CD4-positive, alpha-beta T cell treated with Interleukin-17A for 4 hours (primary cell): Measurements from ENCODE around the gene ZNF773.
"Not testable (repeated sequence)": the region's sequence is repeated elsewhere in the genome, so short reads cannot be mapped to it uniquely, and the experiment has no call there.

ENCODE experiments used
- DNase-seq: peaks from one replicate; pipeline ENCODE4 v3.0.0-alpha.2; 2020; ENCODE audit warnings: mixed read lengths

ZNF773 gene

GRCh38 chr19:57499680-57500395 is at the start of gene ZNF773:
Gene ZNF773, plus strand, starts transcription at chr19:57499938. Its CDS starts 143 bp downstream, at chr19:57500081.
- DNase-seq = peak; percentile 98

DNA sequence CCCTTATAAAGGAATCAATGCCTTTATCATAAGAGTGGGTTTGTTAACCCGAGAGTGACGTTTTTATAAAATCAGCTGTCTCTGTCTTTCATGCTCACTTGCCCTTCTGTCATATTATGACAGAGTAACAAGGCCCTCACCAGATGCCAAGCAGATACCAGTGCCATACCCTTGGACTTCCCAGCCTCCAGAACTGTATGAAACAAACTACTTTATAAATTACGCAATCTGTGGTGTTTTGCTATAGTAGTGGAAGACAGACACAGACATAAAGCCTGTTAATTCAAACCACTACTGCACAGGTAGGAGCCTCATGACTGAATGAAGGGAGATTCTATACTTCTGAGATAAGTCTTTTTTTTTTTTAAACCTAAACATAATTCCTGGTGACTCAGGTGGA is 47.4 kb upstream of the ZNF773 start:
- DNase-seq = no peak

DNA sequence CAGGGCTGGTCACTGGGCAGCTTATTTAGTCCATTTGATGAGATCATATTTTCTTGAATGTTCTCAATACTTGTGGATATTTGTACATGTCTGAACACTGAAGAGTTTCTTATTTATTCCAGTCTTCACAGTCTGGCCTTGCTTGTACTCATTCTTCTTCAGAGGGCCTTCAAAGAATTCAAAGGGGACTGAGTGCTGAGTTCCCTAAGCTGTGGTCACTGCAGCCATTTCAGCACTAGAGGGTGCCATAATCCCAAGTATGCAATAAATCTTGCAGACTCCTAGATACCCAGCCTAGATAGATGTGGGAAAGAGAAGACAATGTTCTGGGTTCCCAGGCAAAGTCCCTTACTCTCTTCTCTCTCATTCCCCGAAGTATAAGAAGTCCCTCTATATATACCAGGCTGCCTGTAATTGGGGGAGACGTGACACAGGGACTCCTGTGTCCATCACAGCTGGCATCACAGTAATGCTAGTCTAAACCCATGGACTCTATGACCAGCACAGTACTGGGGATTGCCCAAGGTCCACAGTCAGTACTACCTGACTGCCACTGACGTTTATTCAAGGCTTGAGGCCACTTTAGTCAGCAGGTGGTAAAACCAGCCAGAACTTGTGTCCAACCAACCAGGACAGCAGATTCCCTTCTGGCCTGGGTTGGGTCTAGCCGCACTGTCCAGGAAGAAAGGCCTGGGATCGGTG is 33.9 kb upstream of the ZNF773 start:
- DNase-seq = peak; percentile 7

- DNase-seq = no peak
Observed at GRCh38 chr19:57466489-57466888, 33.2 kb upstream of the ZNF773 start.

DNA sequence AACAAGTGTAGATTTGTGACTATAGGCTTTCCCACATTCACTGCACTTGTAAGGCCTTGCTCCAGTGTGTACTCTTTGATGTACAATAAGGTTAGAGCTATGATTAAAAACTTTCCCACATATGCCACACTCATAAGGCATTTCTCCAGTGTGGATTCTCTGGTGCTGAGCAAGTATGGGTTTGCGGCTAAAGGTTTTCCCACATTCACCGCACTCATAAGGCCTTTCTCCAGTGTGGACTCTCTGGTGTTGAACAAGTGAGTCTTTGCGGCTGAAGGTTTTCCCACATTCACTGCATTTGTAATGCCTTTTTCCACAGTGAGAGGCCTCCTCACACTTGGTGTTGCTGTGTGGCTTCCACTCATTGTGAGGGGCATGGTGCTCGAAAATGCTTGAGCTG is 26.1 kb upstream of the ZNF773 start:
- no peak for DNase-seq

DNA sequence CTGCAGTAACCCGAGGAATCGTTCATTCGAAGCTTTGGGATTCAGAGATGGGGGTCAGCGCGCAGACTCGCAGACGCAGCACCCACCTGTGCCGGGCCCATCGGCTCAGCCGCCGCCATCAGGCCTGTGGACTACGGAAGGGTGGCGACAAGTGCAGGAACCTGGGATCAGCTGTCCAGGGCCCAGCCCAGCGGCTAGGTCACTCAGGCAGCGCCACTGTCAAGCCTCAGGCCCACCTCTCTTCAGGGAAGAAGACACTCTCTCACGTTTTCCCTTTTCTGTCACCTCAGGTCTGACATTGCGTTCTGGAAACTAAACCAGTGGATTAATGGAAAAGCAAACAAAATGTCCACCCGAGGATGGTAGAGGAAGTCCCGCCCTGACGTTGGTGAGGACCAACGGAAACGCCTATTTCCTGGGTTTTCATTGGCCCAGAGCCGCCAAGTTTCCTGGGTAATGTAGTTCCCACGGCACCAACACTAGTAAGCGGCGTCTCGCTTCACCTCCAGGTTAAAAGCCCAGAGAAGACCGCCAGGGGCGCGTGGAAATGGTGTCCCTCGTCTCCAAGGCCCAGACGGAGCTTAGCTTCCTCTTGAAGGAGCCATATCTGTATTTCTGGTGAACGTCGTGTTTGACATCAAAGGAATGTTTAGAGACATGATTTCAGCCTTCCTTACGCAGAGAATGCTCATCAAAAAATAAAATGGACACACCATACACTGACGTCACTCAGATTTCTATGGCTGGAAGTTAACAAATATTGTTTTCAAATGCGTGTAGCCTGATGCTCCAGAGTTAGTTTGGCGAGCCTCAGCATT is 22.3 kb upstream of the ZNF773 start, which contains the start of gene ZNF772:
Gene ZNF772 (minus strand): TSS at position 376 of the 818 bp plus-strand sequence. CDS start 257 bp downstream, at position 119.
- peak; percentile 88 for DNase-seq

- DNase-seq = peak; percentile 98
Observed at GRCh38 chr19:57487477-57488298, 12.1 kb upstream of the ZNF773 start, which contains the start of gene ZNF419. Gene ZNF419, plus strand, starts transcription at chr19:57487750. Its CDS starts 201 bp downstream, at chr19:57487951.

DNA sequence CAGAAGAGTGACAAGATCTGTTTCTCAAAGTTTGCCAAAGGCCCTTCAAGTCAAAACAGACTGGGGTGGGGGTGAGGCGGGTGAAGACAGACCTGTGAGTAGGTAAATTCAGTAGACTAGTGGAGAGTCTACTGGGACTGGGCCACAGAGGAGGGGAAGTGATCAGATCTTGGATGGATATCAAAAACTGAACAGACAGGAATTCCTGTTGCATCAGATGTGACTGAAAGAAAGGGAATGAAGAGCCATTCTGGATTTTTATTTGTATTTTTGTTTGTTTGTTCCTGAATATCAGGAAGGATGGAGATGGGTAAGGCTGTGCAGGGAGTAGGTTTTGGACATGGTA is 11.5 kb upstream of the ZNF773 start:
- not testable (repeated sequence) for DNase-seq

DNA sequence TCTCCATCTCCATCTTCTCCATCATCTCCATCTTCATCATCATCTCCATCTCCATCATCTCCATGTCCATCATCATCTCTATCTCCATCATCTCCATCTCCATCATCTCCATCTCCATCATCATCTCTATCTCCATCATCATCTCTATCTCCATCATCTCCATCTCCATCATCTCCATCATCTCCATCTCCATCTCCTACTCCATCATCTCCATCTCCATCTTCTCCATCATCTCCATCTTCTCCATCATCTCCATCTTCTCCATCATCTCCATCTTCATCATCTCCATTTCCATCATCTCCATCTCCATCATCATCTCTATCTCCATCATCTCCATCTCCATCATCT is 432 bp upstream of the ZNF773 start:
- DNase-seq = not testable (repeated sequence)

DNA sequence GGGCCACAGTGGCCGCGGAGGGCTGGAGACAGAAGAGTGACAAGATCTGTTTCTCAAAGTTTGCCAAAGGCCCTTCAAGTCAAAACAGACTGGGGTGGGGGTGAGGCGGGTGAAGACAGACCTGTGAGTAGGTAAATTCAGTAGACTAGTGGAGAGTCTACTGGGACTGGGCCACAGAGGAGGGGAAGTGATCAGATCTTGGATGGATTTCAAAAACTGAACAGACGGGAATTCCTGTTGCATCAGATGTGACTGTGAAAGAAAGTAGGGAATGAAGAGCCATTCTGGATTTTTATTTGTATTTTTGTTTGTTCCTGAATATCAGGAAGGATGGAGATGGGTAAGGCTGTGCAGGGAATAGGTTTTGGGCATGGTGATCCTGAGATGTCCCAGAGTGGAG is 662 bp downstream of the ZNF773 start:
- not testable (repeated sequence) for DNase-seq

GRCh38 chr19:57506163-57506562 is 6.4 kb downstream of the ZNF773 start:
- DNase-seq = no peak

DNA sequence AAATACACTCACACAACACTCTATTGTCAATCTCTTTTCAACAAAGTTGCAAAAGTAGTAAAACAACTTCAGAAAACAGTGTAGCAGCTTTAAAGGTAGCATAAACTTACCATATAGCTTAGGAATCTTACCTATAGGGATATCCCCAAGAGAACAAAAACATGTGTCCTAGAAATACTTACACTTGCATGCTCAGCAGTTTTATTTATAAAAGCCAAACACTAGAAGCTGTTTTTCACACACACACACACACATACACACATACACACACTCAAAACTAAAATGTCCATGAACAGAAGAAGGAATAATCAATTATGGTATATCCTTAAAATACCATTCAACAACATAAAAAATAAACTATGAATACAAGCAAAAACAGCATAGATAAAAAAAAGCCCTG is 11.7 kb downstream of the ZNF773 start:
- DNase-seq = no peak

DNA sequence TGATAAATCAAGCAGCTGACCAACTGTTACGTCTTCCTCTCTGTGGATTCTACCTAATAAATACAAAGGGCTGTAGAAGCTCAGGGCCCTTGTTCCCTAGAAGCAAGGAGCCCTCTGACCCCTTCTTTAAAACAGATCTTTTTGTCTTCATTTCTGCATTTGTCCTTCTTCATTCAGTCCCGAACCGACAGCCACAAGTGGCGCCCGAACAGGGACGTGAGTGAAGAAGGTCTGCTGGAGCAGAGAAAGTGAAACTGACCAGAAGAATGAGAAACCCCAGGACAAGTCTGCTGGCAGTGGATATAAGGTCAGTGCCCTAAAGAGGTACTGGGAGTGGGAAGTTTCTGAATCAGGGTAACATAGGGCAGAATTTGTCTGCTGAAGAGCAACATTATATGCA is 13.1 kb downstream of the ZNF773 start:
- no peak for DNase-seq

DNA sequence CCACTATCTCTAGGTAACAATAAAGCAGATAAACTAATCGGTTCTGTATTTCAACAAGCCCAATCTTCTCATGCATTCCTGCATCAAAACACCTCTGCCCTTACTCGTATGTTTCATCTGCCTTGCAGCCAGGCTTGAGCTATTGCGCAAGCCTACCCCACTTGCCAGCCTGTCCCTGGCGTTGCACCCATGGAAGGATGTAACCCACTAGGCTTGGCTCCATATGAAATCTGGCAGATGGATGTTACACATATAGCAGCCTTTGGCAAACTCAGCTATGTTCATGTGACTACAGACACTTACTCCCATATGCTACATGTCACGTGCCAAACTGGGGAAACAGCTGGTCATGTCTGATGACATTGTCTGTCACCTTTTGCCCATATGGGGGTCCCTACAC is 15.5 kb downstream of the ZNF773 start:
- no peak for DNase-seq

DNA sequence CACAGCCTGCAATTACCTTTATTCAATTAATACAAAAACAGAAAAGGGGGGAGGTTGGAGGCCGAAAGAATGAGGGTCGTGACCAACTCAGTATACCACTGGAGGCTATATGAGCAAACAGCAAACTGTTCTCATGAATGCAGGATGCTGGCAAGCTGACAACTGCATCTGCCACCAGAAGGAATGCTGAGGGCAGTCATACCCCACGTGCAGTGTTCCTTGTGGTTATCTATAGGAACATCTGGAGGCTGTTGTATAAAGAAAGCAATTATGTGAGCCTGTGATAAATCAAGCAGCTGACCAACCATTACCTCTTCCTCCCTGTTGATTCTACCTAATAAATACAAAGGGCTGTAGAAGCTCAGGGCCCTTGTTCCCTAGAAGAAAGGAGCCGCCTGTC is 18.3 kb downstream of the ZNF773 start:
- DNase-seq = not testable (repeated sequence)

- DNase-seq = peak; percentile 87
Observed at GRCh38 chr19:57527136-57527881, 27.6 kb downstream of the ZNF773 start, which contains the start of gene ZNF549. Gene ZNF549, plus strand, starts transcription at chr19:57527356. Its CDS starts 218 bp downstream, at chr19:57527574.

- no peak for DNase-seq
Observed at GRCh38 chr19:57537953-57538547, 38.3 kb downstream of the ZNF773 start.

- DNase-seq = no peak
Observed at GRCh38 chr19:57546513-57546912, 46.8 kb downstream of the ZNF773 start.

DNA sequence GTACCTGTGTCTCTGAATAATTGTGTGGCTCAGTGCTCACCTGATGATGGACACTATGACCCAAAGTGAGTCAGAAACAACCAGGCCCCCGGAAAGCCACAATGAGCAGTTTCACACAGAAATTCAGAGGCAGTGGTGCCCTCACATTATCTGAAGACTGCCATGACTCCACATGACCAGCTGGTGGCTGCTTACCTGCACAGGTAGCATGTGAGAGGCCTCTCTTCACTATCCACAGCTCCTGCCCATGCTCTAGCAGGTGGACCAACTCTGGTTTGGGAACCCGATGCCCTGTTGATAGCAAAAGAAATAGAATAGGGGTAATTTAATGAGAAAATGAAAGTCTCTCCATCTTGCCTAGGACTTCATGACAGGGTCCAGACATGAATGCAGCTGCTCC is 52.7 kb downstream of the ZNF773 start:
- DNase-seq = no peak

GRCh38 chr19:57557659-57558058 is 57.9 kb downstream of the ZNF773 start:
- DNase-seq = no peak
